NCI-H1694 treated with DMSO at 0.1 percent for 48 hours (cell line): ENCODE results near the gene HIVEP1.

ENCODE experiments used
- DNase-seq: peaks from one replicate; lab custom pipeline; 2025; lab: John Stamatoyannopoulos, UW

The HIVEP1 gene

GRCh38 chr6:12190252-12190651 is 178.1 kb downstream of the HIVEP1 start:
- DNase-seq: no peak

GRCh38 chr6:12196326-12196936 is 184.3 kb downstream of the HIVEP1 start:
- no peak for DNase-seq

GRCh38 chr6:12198851-12199250 is 186.7 kb downstream of the HIVEP1 start:
- DNase-seq: no peak

GRCh38 chr6:12200015-12200564 is 188.0 kb downstream of the HIVEP1 start:
- DNase-seq: no peak

GRCh38 chr6:12200761-12201160 is 188.6 kb downstream of the HIVEP1 start:
- DNase-seq: no peak

- no peak for DNase-seq
Observed at GRCh38 chr6:12203001-12203400, 190.9 kb downstream of the HIVEP1 start.

GRCh38 chr6:12208190-12208589 is 196.1 kb downstream of the HIVEP1 start:
- no peak for DNase-seq

GRCh38 chr6:12208673-12209072 is 196.6 kb downstream of the HIVEP1 start:
- no peak for DNase-seq
